Transverse colon (tissue), 4 donors: ENCODE results near the gene TSPYL6. TPM values are rescaled to one million over a fixed set of nuclear protein-coding genes. Genes with fewer than 3 reads are reported as not detected.

Experiments
- DNase-seq: peaks from one replicate; pipeline ENCODE4 v3.0.0-alpha.2; 2019
- H3K27ac ChIP-seq, 4 donors: fragments of 200-600 bp; sonication (generic); 2 replicates each; pipeline ENCODE4 v1.5.1; 2016 to 2018; ENCODE audit warnings: inconsistent platforms in 4 of 4
- H3K27me3 ChIP-seq: fragments of 200-600 bp; sonication (generic); 2 replicates; pipeline ENCODE4 v1.5.1; 2017; ENCODE audit warnings: inconsistent platforms
- H3K36me3 ChIP-seq, 4 donors: fragments of 200-600 bp; sonication (generic); 2 replicates each; pipeline ENCODE4 v1.5.1; 2017 to 2019; ENCODE audit warnings: inconsistent platforms in 4 of 4
- H3K4me1 ChIP-seq, 4 donors: fragments of 200-600 bp; sonication (generic); 2 replicates each; pipeline ENCODE4 v1.5.1; 2017 to 2020; ENCODE audit warnings: inconsistent platforms in 4 of 4
- H3K4me3 ChIP-seq, 4 donors: fragments of 200-600 bp; sonication (generic); 1 replicate in 1 of 4; 2 replicates in 3 of 4; pipeline versions ENCODE4 v1.5.1 to v1.6.1; 2017 to 2019; ENCODE audit warnings: inconsistent platforms in 4 of 4
- H3K9me3 ChIP-seq, 2 donors: fragments of 200-600 bp; sonication (generic); 2 replicates each; pipeline ENCODE4 v1.5.1; 2017 to 2019; ENCODE audit warnings: inconsistent platforms in 2 of 2
- CTCF ChIP-seq, 5 experiments: fragments of 200-600 bp in 3 of 5; fragments of 450-650 bp in 2 of 5; sonication (generic) in 3 of 5; IDR thresholded peaks; 1 replicate in 2 of 5; 2 replicates in 3 of 5; pipeline ENCODE4 v1.5.1; 2016 to 2017; ENCODE audit warnings: antibody characterized with exemption in 5 of 5, inconsistent platforms in 3 of 5, mild to moderate bottlenecking in 2 of 5, moderate library complexity in 1 of 5
- EP300 ChIP-seq: sonication (generic); formaldehyde crosslinking; IDR thresholded peaks from one replicate; pipeline ENCODE4 v1.6.1; 2017; ENCODE audit warnings: antibody characterized with exemption, low read depth
- POLR2A ChIP-seq: fragments of 450-650 bp; IDR thresholded peaks from one replicate; pipeline ENCODE4 v1.6.1; 2016; ENCODE audit warnings: antibody characterized with exemption, mild to moderate bottlenecking, moderate library complexity
- POLR2AphosphoS5 ChIP-seq, 3 donors: sonication (generic); formaldehyde crosslinking; IDR thresholded peaks; one replicate each; pipeline ENCODE4 v1.6.1; 2016; ENCODE audit warnings: antibody characterized with exemption in 3 of 3
- WGBS, 2 donors: methylation state at CpG; one replicate each; pipeline ENCODE4 v1.1.5; 2018; ENCODE audit warnings: low coverage in 1 of 2; 5-methylcytosine and 5-hydroxymethylcytosine counted together
- in situ Hi-C, 4 donors: fragments of 200-750 bp; cut with MboI; loops; one replicate each; pipeline versions ENCODE4 v1.15.0 to v1.15.1; 2017; ENCODE audit warnings: low sequenced_read_pairs in 3 of 4, low pct_ligation_motif_present in 1 of 4, low pct_unique_long_range_greater_than_20kb in 1 of 4
- intact Hi-C: fragments of 100-400 bp; cut with DNase I; formaldehyde crosslinking; loops from one replicate; pipeline ENCODE4 v1.15.1; 2023; ENCODE audit warnings: low total_unique reads
- total RNA-seq, 4 donors: library from RNA; depleted of rRNA; stranded (reverse); fragments of >200 nt; gene quantifications; one replicate each; pipeline ENCODE4 v1.1.0, GENCODE V29; 2016

TSPYL6 gene
- total RNA-seq, 4 donors from 2014 or later: not detected

- Histone ChIP-seq H3K9me3 (no peaks in the 10 kb centered on the region), H3K27ac (no peak overlapping the region), H3K27me3 (no peaks in the 10 kb centered on the region), H3K4me3 (no peak overlapping the region), H3K4me1 (no peaks in the 10 kb centered on the region), H3K36me3 (no peaks in the 10 kb centered on the region)
- intact Hi-C loops (no loop called here), in situ Hi-C loops (no loop called here)
- WGBS, 2 donors: 67 to 77% methylated on average over 1 to 3 of the region's 3 CpGs
- TF ChIP-seq CTCF (IDR thresholded peaks at IDR 0.05): no peak
- no peak for TF ChIP-seq POLR2AphosphoS5 (IDR thresholded peaks at IDR 0.05)
- TF ChIP-seq EP300: no peak
- TF ChIP-seq POLR2A: no peak
- no peak for DNase-seq
These were observed 28.8 kb upstream of the TSPYL6 start for GRCh38 chr2:54284826-54285225.

GRCh38 chr2:54279385-54279784, 23.4 kb upstream of the TSPYL6 start:
- no peaks in the 10 kb centered on the region for H3K27me3 ChIP-seq
- H3K4me1 ChIP-seq: no peaks in the 10 kb centered on the region
- H3K4me3 ChIP-seq: no peak overlapping the region
- DNase-seq: no peak
- TF ChIP-seq POLR2A: no peak
- TF ChIP-seq EP300: no peak
- TF ChIP-seq POLR2AphosphoS5 (IDR thresholded peaks at IDR 0.05): no peak
- no peak for TF ChIP-seq CTCF (IDR thresholded peaks at IDR 0.05)
- in situ Hi-C loops: no loop called here
- no peak overlapping the region for H3K27ac ChIP-seq
- intact Hi-C loops: no loop called here
- 76% methylated on average over 2 of the region's 2 CpGs; no CpG with 5 or more reads in 1 of the 2 donors for WGBS, 2 donors
- no peaks in the 10 kb centered on the region for H3K36me3 ChIP-seq
- H3K9me3 ChIP-seq: no peaks in the 10 kb centered on the region

GRCh38 chr2:54275541-54275940, 19.5 kb upstream of the TSPYL6 start:
- Histone ChIP-seq H3K4me3 (no peak overlapping the region), H3K9me3 (no peaks in the 10 kb centered on the region), H3K36me3 (no peaks in the 10 kb centered on the region), H3K4me1 (no peaks in the 10 kb centered on the region), H3K27me3 (no peaks in the 10 kb centered on the region), H3K27ac (no peak overlapping the region)
- no peak for TF ChIP-seq POLR2A
- TF ChIP-seq CTCF (IDR thresholded peaks at IDR 0.05): no peak
- TF ChIP-seq POLR2AphosphoS5 (IDR thresholded peaks at IDR 0.05): no peak
- TF ChIP-seq EP300: no peak
- no peak for DNase-seq
- WGBS, 2 donors: 75 to 95% methylated on average over 2 of the region's 2 CpGs
- intact Hi-C loops: no loop called here
- in situ Hi-C loops: no loop called here

- H3K27me3 ChIP-seq: no peaks in the 10 kb centered on the region
- H3K4me3 ChIP-seq: no peak overlapping the region
- no peaks in the 10 kb centered on the region for H3K36me3 ChIP-seq
- H3K4me1 ChIP-seq: no peaks in the 10 kb centered on the region
- 26 to 43% methylated on average over 1 of the region's 1 CpG for WGBS, 2 donors
- in situ Hi-C loops (no loop called here), intact Hi-C loops (no loop called here)
- no peak for DNase-seq
- TF ChIP-seq CTCF (IDR thresholded peaks at IDR 0.05) (no peak), EP300 (no peak), POLR2A (no peak), POLR2AphosphoS5 (IDR thresholded peaks at IDR 0.05) (no peak)
- no peaks in the 10 kb centered on the region for H3K9me3 ChIP-seq
- H3K27ac ChIP-seq: no peak overlapping the region
These were observed 18.8 kb upstream of the TSPYL6 start for GRCh38 chr2:54274781-54275242.
